Measurements from ENCODE around the gene TNIP3. TPM values are rescaled to one million over a fixed set of nuclear protein-coding genes. Genes with fewer than 3 reads are reported as not detected.

The TNIP3 gene
- total and polyA plus RNA-seq, 2 of the 4 experiments (the other 2 are of a cell fraction) = 0.10 to 0.18 TPM

GRCh38 chr4:121100093-121100775 lies 63.9 kb downstream of the TNIP3 start:
- Histone ChIP-seq H3K4me1 (ENCODE audit: control insufficient read depth, insufficient read depth, low read length) (no peaks in the 10 kb centered on the region), H3K9ac (ENCODE audit: low read depth, low read length) (no peak overlapping the region), H3K27me3 (ENCODE audit: control insufficient read depth, insufficient read depth, low read length) (no peaks in the 10 kb centered on the region; the same call in 1 of the 2 replicates), H3K4me2 (ENCODE audit: low read depth, low read length) (no peak overlapping the region), H3K27ac (ENCODE audit: insufficient read depth, low read length) (no peak overlapping the region), H2AK9ac (replicated peaks; ENCODE audit: low read depth, low read length, poor library complexity) (no peak overlapping the region), H2BK120ac (ENCODE audit: low read depth, low read length) (no peak overlapping the region), H2AFZ (replicated peaks; ENCODE audit: low read length, poor library complexity) (no peak overlapping the region), H2AK5ac (ENCODE audit: low read depth, low read length) (no peak overlapping the region), H2BK20ac (ENCODE audit: low read depth, low read length) (no peak overlapping the region), H4K5ac (ENCODE audit: low read depth, low read length) (no peak overlapping the region), H4K20me1 (ENCODE audit: insufficient read depth, low read length) (no peaks in the 10 kb centered on the region), H3K36me3 (ENCODE audit: control insufficient read depth, insufficient read depth, low read length) (no peaks in the 10 kb centered on the region), H3K9me3 (ENCODE audit: control insufficient read depth, insufficient read depth, low read length) (no peaks in the 10 kb centered on the region), H3K14ac (replicated peaks; ENCODE audit: low read depth, low read length) (no peak overlapping the region), H3K18ac (ENCODE audit: low read depth, low read length) (no peak overlapping the region), H3K4me3 (ENCODE audit: insufficient read depth, low read depth, low read length) (no peak overlapping the region), H3K4ac (ENCODE audit: low read depth, low read length) (no peak overlapping the region), H3K56ac (ENCODE audit: extremely low read depth, insufficient read depth, low read length) (no peak overlapping the region), H2BK5ac (ENCODE audit: low read depth, low read length, poor library complexity, severe bottlenecking) (no peak overlapping the region), H4K91ac (ENCODE audit: insufficient read depth, low read depth, low read length) (no peak overlapping the region), H2BK15ac (ENCODE audit: low read depth, low read length) (no peak overlapping the region), H3K9me1 (ENCODE audit: insufficient read depth, low read length) (no peaks in the 10 kb centered on the region), H3K23ac (ENCODE audit: low read depth, low read length) (no peak overlapping the region), H3K79me1 (ENCODE audit: low read depth in 1 of 2, low read length in 2 of 2) (no peaks in the 10 kb centered on the region), H4K8ac (ENCODE audit: low read depth in 2 of 2, low read length in 2 of 2) (no peak overlapping the region)
- no TSS peak for BruUV-seq (replicated peaks)
- intact Hi-C loops (cut with micrococcal nuclease) = no loop called here
- in situ Hi-C loops (cut with MboI; ENCODE audit: low sequenced_read_pairs) = loop anchor here (10.0 kb wide), 1 partner anchor 935 kb away; no protein-coding TSS in a partner anchor
- CTCF ChIA-PET = no interaction called here
- DNase-seq (no peak), ATAC-seq (ENCODE audit: low read depth) (no peak)
- TF ChIP-seq CEBPB (IDR thresholded peaks at IDR 0.05; ENCODE audit: low read depth, low read length) = no peak
- TF ChIP-seq RAD21 (IDR thresholded peaks at IDR 0.05; ENCODE audit: low read length) = no peak
- TF ChIP-seq USF2 (IDR thresholded peaks at IDR 0.05; ENCODE audit: low read depth, low read length) = no peak
- no peak for TF ChIP-seq ELK1 (IDR thresholded peaks at IDR 0.05; ENCODE audit: borderline replicate concordance, low read depth, low read length)
- TF ChIP-seq MXI1 (IDR thresholded peaks at IDR 0.05; ENCODE audit: borderline replicate concordance, low read depth, low read length) = no peak
- no peak for TF ChIP-seq CTCF (conservative IDR thresholded peaks at IDR 0.05; ENCODE audit: low read depth, low read length)
- no peak for TF ChIP-seq RFX5 (IDR thresholded peaks at IDR 0.05; ENCODE audit: low read depth, low read length)
- WGBS, 2 experiments (ENCODE audit: extremely low coverage in 2 of 2, insufficient read length in 1 of 2) = no CpG with 5 or more reads among the region's 2 CpGs
- POLR2A ChIA-PET (ENCODE audit: unreplicated experiment) = no interaction called here
- dilution Hi-C loops (cut with HindIII; ENCODE audit: low sequenced_read_pairs, unreplicated experiment) = no loop called here
